GM19239 (cell line): ENCODE data around the gene OTOP3.

Experiments
- DNase-seq: peaks from one replicate; pipeline ENCODE4 v3.0.0; 2011; ENCODE audit warnings: low spot score; ENCODE audit not compliant: insufficient read length
- FAIRE-seq: peaks from 2 replicates; lab custom pipeline; 2011; peaks lifted over from hg19 to GRCh38; lab: Jason Lieb, UNC

OTOP3 gene

DNA sequence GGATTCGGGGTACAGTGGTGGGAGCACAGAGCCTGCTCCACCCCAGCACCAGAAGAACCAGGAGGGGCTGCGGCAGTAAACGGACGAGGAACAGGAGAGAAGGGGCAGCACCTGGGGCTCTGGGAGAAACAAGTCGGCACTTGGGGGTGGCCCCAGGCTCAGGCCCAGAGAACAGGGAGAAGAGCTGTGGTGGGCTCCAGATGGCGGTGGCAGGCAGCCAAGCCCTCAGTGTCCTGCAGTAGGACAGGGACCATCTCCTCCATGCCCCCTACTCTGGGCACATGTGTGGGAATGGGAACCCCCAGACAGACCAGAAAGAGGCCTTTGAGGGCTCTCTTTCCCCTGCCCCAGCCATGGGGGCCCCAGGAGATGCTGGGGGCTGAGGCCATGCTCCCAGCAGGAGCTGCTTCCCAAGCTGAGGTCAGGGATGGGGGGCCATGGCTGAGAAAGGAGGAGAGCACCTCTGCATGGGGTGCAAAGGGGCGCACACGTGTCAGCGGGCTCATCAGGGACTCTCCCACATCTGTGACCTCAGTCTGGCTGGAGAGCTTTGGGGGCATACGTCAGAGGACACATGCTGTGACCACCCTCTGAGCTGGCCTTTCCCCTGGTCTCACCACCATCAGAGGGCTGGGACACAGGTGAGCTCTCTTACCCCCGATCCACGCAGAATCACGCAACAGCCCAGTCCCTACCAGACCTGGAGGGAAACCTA, 19.4 kb upstream of the OTOP3 start:
- DNase-seq: no peak
- FAIRE-seq: no peak

DNA sequence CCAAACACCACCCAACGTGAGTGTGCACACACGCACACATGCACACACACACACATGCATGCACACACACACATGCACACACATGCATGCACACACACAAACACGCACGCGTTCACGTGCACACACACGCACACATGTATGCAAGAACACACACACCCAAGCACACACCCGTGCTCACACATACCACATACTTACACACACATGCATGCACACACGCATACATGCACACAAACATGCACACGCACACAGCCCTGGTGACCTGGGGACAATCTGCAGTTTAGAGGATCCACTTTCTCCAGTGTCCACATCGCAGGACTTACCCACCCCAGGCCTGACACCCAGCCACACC, 18.9 kb upstream of the OTOP3 start:
- DNase-seq: no peak
- FAIRE-seq: no peak

DNA sequence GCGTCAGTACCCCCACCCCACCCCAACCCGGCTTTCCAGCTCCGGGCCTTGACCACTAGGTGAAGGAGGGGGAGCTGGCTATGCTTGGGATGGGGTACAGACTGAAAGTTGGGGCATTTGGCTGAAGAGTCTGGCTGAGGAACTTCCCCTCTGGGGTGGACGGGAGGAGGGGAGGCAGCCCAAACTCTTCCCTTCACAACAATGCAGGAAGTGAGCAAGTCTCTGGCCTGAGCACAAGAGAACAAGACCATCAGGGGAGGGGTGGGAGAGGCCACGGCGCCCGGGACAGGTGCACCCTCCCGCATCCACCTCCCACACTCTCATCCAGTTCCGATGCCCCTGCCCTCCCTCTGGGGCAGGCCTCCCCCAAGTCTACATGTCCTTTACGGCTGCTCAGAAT, 18.3 kb upstream of the OTOP3 start:
- DNase-seq (no peak), FAIRE-seq (no peak)

DNA sequence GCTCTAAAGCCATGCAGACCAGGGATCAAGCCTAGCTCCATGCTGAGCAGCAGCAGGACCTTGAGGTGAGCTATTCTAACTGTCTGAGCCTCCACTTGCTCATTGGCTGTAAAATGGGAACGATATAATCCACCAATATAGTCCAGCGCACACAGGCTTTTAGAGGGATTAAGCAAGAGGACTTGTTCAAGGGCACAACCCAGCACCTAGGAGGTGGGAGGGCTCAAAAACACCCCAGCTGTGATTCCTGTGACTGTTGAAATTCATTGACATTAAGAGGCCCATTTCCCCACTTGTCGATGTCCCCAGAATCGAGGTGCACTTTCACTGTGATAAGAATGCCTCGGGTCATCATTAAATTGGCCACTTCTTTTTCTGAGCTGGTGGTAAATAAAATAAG, 16.8 kb upstream of the OTOP3 start:
- DNase-seq (no peak), FAIRE-seq (no peak)

DNA sequence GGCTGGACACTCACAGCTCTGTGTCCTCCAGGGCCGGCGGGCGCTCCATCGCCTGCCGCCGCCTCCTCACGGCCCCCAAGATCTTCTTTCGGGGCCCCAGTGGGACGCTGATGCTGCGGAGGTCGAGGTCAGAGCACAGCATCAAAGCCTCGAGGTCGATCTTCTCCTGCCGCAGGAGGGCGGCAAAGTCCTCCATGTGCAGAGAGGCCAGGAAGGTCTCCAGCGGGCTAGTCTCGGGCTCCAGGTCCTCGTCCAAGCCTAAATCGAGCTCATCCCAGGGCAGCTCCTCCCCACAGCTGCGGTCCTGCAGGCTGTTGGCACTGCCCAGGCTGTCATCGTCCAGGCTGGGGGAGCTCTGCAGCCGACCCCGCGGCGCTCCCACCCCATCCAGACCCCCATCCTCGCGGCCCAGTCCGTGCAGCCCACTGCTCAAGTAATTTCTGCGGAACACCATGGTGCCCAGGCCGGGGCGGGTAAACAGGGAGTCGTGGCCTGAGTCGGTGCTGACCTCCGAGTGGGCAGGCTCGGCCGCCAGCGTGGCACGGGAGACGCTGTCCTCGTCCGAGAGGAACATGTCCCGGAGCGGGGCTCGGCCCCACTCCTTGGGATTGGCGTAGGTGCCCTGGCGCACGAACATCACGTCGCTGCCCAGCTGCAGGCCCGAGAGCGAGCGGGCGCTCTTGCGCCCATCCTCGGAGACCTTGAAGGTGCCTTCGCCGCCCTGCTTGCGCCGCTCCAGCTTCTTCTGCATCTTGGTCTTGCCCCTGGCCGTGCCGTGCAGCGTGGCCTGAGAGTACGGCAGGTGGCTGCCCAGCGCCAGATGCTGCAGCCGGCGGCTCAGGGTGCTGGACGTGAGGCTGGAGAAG, 16.0 kb upstream of the OTOP3 start:
- FAIRE-seq (no peak), DNase-seq (no peak)

DNA sequence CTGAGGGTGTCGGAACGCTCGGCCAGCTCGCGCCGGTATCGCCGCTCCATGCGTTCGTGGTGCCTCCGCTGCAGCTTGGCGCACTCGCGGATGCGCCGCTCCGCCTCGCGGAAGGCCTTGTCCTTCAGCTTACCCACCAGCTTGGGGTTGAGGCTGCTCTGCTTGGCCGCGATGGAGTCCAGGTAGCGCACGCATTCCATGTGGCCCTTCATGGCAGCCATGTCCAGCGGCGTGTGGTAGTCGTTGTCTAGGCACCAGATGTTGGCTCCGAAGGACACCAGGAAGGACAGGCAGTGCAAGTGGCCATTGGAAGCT, 15.4 kb upstream of the OTOP3 start:
- FAIRE-seq (no peak), DNase-seq (no peak)

DNA sequence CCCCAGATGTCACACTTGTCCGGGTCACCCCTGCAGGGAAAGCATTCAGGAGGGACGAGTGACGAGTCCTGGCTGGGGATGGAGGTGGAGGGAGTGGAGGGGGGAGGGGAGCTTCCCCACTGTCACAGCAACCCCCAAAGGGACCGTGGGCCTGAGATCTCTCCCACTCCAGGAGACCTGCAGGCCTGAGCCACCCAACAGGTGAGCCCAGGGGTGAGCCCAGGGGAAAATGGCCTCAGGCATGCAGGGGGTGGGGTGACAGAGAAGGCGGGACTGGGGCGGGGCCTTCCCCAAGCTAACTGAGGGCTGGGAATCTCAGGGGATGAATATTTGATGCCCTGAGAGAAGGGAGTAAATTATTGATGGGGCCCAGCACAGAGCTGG, 15.1 kb upstream of the OTOP3 start:
- DNase-seq: no peak

DNA sequence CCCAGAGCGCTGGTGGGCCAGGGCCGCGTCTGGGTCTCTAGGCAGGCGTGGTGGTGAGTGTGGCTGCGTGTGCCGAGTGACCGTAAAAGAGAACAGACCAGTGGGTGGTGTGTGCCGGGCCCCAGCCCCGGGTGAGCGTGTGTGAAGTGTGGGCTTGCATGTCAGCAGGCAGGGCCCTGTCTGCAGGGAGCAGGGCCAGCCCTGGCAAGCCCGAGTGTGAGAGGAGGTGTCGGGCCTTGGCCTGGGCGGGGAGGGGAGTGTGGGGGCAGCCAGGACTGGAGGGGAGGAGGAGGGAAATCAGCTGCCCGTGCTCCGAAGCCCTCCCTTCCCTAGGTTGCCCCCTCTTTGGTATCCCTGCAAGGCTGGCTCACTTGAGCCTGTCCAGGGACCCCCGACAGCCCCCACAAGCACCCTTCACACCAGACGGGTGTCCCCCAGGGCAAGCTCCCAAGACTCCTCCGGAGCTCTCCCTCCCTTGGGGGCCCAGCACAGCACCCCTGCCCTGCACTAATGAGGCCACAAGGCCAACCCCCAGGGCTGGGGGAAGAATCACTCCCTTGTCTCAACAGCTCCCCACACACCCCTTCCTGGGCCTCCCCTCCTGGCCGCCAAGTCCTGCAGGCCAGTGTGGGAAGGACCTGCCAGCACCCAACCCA, 14.5 kb upstream of the OTOP3 start:
- DNase-seq (no peak), FAIRE-seq (no peak)

More for the DNA sequence above, 15.1 kb upstream of the OTOP3 start:
- no peak for FAIRE-seq

DNA sequence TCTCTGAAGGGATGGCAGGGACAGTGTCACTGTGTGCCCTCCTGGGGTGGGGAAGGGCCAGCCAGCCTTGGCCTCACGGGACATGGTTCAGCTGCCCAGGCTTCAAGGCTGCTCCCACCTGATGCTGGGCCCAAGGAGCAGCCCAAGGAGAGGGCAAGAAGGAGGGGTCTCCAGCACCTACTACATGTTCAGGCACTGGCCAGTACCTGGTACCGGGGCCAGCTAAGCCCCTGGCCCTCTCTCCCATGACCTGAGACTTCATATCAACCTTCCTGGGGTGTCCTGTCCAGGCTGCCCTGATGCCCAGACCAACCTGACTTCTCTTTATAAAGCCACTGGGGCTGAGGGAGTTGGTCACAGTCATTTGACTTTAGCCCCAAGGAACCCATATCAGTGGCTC, 13.9 kb upstream of the OTOP3 start:
- FAIRE-seq: no peak
- no peak for DNase-seq

DNA sequence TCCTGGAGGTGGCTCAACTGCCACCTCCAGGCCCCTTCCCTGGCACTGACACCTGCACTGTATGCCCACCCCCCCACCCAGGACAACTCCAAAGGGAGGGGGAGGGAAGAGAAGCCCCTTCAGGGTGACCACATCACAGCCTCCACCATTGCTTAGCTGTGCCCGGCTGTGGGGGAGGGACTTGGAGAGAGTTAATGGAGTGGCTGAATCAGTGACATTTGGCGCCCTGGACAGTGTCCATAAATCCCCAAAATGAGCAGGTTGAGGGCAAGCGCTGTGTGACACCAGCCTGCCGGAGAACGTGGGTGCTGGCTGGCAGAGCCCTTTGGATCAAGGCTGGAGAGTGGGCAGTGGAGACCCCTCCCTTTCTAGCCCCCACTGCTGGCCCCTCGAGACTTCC, 13.5 kb upstream of the OTOP3 start:
- FAIRE-seq: no peak
- no peak for DNase-seq

DNA sequence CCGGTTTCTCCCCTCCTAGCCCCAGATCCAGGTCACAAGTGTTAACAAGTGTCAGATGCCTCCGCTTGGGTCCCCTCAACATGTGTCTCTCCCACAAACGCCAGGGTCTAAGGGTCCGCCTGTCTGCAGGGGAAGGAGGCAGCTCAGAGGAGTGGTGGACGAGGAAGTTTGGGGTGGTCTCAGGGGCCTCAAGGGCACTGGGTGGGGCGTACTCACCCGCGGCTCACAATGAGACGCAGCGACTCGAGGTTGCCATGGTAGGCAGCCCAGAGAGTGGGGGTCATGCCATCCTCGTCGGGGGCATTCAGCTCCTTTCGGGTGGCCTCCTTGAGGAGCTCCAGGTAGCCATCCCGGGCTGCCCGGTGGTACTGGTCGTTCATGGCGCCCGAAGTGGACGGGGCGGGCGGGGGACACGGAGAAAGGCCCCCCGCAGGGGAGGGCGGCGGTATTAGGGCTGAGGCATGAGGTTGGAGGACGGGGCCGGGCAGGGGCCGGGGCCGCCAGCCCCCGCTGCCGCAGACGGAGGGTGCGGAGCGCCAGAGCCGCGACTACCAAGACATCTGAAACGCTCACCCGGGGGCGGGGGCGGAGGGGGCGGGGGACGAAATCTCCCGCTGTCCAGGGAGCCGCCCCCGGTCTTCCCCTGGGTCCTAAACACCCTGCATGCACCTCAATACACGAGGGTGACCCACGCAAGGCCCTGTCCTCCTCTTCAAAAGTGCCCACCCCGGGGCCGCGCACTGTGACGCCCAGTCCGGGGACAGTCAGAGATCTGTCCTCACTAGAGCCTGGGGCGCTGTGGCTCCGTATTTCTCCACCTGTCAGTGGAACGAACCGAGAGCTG, 12.8 kb upstream of the OTOP3 start, which contains the start of gene USH1G:
Gene USH1G, minus strand, starts transcription at position 562 of the 844 bp plus-strand sequence. Its CDS starts 182 bp downstream, at position 380.
- peak; percentile 45 for DNase-seq
- FAIRE-seq: no peak

DNA sequence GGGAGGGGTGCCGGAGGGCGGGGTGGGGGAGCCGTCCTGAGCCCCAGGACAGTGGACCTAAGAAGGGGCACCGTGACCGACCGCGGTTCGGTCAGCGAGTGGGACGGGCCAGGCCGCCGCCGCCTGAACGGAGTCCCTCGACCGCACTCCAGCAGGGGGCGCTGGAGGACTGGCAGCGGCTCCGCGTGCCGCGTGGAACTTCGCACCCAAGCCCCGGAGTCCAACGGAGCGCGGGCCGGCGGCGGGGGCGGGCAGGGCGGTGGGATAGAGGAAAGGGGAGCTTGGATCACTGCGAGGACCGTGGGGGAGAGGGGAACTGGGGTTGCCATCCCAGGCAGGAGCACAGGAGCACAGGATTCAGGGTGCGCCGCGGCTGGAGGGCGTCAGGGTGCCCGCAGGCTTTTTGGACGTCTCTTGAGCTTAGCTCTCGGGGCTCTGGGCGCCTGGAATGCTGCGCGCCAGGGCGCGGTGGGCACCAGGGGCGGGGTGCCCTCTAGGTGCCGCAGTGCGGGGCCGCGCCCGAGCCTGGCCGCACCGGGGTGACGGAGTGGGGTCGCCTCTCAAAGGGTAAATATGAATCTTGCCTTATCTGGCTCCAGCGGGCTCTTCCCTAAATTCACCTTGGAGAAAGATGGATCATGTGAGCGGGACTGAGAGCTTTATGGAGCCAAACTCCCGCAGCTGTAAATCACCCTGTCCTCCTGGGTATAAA, 12.0 kb upstream of the OTOP3 start:
- no peak for FAIRE-seq
- peak; percentile 90 for DNase-seq

DNA sequence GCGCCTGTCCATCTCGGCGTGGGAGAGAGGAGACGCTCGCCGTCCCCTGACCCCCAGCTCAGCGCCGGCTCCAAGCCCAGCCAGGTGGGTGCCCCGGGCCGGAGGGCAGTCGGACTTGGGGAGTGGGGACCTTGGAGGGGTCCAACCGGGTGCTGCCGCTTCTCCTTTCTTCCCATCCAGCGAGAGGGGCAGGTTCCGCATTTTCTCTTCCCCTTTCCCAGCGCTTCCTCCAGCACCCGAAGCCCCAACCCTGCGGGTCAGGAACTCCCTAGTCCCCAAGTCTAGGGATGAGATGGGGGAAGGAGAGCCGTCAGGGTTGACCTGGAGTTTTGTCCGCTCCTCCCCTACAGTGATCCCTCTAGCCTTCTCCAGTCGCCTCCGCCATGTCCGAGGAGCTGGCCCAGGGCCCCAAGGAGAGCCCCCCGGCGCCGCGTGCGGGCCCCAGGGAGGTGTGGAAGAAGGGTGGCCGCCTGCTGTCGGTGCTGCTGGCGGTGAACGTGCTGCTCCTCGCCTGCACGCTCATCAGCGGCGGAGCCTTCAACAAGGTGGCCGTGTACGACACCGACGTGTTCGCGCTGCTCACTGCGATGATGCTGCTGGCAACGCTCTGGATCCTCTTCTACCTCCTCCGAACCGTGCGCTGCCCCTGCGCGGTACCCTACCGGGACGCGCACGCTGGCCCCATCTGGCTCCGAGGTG, 11.3 kb upstream of the OTOP3 start, which contains the start of gene OTOP2:
Gene OTOP2, plus strand, starts transcription at position 24 of the 699 bp plus-strand sequence. Its CDS starts 360 bp downstream, at position 384.
- FAIRE-seq: no peak
- DNase-seq: no peak

DNA sequence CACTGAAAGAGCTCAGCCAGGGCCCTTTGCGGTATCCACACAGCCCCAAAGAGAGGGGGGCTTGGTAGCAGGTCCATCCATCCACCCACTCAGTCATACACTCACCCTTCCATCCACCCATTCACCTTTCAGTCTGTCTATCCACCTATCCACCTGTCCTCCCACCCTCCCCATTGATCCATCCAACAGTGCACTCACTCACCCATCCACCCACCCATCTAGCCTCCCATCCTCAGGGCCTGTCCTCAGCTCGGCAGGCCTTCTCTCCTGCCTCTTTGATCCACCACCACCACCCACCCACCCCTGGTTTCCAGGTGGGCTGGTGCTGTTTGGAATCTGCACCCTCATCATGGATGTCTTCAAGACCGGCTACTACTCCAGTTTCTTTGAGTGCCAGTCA, 10.5 kb upstream of the OTOP3 start:
- no peak for FAIRE-seq
- DNase-seq: no peak

DNA sequence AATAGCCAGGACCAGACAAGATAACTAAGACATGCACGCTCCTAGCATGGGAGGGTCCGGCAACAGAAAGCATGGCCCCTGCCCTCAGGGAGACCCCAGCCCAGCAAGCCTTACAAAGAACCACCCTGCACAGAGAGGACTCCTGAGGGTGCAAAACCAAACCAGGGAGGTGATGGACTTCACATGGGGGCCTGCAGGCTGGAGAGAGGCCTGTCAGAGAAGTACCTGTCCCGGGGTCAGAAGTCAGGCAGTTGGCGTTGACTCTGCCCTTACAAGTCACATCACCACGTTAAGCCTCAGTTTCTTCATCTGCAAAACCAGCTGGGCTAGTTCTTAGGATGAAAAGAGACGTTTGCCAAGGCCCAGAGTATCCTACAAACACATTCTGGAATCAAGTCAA, 6.9 kb upstream of the OTOP3 start:
- no peak for FAIRE-seq
- DNase-seq: no peak

DNA sequence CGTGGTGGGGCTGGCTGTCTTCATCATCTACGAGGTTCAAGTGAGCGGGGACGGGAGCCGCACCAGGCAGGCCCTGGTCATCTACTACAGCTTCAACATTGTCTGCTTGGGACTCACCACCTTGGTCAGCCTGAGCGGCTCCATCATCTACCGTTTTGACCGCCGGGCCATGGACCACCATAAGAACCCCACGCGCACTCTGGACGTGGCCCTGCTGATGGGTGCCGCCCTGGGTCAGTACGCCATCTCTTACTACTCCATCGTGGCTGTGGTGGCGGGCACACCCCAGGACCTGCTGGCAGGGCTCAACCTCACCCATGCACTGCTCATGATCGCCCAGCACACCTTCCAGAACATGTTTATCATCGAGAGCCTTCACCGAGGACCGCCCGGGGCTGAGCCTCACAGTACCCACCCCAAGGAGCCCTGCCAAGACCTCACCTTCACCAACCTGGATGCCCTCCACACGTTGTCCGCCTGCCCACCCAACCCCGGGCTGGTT, 5.1 kb upstream of the OTOP3 start:
- DNase-seq (no peak), FAIRE-seq (no peak)

DNA sequence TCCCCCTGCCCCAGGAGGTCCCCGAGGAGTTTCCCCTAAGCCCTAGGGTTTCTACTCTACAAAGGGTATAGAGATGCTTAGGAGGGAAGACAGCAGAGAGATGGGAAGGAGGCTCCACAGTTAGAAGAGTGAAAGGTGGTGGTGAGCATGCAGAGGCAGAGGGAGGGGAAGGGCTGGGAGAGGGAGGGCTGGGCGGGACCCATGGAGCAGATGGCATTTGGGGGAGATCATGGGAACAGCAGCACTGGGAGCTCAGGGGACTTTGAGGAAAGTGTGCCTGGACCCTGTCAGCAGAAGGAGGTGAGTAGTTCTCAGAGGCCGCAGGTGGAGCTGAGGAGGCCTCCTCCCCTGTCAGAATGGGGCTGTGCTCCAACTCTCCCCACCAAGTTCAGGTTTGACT, 650 bp upstream of the OTOP3 start:
- FAIRE-seq: no peak
- no peak for DNase-seq

DNA sequence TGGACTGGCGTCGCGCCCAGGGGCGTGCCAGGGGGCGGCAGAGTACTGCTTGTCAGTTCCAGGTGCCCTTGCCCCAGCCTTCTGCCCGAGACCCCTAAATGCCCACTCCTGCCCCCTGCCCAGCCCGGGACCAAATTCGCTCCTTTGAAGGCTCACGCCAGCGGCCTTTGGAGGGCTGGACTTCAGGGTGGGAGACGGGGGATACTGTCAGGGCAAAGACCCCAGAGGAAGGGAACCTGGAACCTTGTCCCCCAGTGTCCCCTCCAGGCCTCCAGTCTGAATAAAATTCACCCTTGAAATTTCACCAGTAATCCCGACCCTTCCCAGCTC, 737 bp downstream of the OTOP3 start:
- DNase-seq: no peak
- FAIRE-seq: no peak
